GM12892 (cell line): ENCODE measurements around the gene MYLK.

ENCODE experiments used
- POLR2A ChIP-seq: IDR thresholded peaks from 2 replicates; pipeline ENCODE4 v1.6.1; 2011; ENCODE audit warnings: low read depth, low read length, control low read depth
- POLR2AphosphoS5 ChIP-seq: IDR thresholded peaks from 2 replicates; pipeline ENCODE4 v1.6.1; 2011; ENCODE audit warnings: low read depth, low read length, control low read depth

DNA sequence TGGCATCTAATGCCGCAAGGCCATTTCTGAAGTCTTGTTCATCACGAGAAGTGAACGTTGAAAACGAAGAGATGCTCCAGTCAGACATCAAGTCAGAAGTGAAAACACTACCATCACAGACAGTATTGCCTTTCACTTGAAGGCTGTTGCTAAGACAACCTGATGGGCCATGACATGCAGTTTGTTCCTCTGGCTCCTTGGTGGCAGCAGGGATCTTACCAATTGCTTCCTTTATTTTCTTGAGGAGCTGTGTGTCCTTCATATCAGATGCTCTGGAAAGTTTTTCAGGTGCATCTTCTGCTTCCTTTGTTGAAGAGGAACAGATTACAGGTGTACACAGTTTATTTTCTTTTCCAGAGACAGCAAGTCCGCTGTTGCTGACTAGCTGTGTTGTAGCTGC lies 30.7 kb upstream of the MYLK start:
- TF ChIP-seq POLR2AphosphoS5 (no peak), POLR2A (no peak)
